Articular chondrocyte of knee joint (primary cell): ENCODE data around the gene OSBPL9. TPM values are rescaled to one million over a fixed set of nuclear protein-coding genes. Genes with fewer than 3 reads are reported as not detected.

Source experiments
- small RNA-seq: library from RNA; depleted of rRNA; stranded (forward); fragments of <200 nt; gene quantifications from one replicate; pipeline ENCODE3, GENCODE V24; 2012
- total RNA-seq: library from RNA; depleted of rRNA; stranded (reverse); fragments of >200 nt; gene quantifications from 2 replicates; pipeline ENCODE4 v1.2.3, GENCODE V29; 2012

Gene OSBPL9
- total RNA-seq = 70.0 and 100 TPM in 2 replicates

GRCh38 chr1:51616903-51617708 lies at the start of gene OSBPL9:
Gene OSBPL9 (plus strand): TSS chr1:51617092. CDS start chr1:51617111, 19 bp downstream.

Small RNA genes lying within 50 kb of the gene (small RNA-seq; reads per million reads assigned to genes)
- gene AL050343.2 (not detected), gene RF00568 (not detected)

Other genes starting within 250 kb of the OSBPL9 start
- gene EPS15, start 97.8 kb upstream of the OSBPL9 start, total RNA-seq = 74.4 and 87.8 TPM in 2 replicates